Measurements from ENCODE around the gene COQ6.
"Not testable (repeated sequence)": the region's sequence is repeated elsewhere in the genome, so short reads cannot be mapped to it uniquely, and the experiment has no call there.

COQ6 gene

GRCh38 chr14:73988656-73989055 is 38.6 kb downstream of the COQ6 start:
- DNase-seq: not testable (repeated sequence)

DNA sequence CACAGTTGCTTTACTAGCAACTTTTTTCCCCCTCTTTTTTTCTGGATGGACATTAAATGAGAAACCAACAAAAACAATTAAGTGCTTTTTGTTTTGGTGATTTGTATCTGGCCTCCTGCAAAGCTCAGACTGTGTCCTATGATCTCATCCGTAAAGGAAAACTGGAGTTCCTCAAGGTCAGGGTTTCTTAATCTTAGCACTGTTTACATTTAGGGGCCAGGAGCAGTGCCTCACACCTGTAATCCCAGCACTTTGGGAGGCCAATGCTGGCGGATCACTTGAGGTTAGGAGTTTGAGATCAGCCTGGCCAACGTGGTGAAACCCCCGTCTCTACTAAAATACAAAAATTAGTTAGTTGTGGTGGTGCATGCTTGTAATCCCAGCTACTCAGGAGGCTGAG is 41.0 kb downstream of the COQ6 start:
- DNase-seq: no peak

- DNase-seq: not testable (repeated sequence)
Measured at GRCh38 chr14:73994926-73995325, 44.8 kb downstream of the COQ6 start.

GRCh38 chr14:73995977-73996378 is 45.9 kb downstream of the COQ6 start:
- no peak for DNase-seq

DNA sequence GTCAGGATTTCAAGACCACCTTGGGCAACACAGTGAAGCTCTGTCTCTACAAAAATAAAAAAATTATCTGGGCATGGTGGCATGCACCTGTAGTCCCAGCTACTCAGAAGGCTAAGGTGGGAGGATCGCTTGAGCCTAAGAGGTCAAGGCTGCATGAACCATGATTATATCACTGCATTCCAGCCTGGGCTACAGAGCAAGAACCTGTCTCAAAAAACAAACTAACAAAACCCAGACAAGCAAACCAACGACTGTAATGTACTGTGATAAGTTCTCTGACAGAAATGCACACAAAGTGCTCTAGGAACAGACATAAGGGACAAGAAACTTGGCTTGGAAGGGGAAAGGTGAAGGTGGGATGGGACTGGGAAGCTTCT is 46.6 kb downstream of the COQ6 start:
- no peak for DNase-seq

- no peak for DNase-seq
Measured at GRCh38 chr14:73997108-73997943, 47.2 kb downstream of the COQ6 start.

GRCh38 chr14:73997944-73998447 is 47.9 kb downstream of the COQ6 start:
- no peak for DNase-seq

- no peak for DNase-seq
Measured at GRCh38 chr14:73998726-73999125, 48.6 kb downstream of the COQ6 start.

- DNase-seq: not testable (repeated sequence)
Measured at GRCh38 chr14:74005664-74006063, 55.6 kb downstream of the COQ6 start.

GRCh38 chr14:74008843-74009499 is 58.9 kb downstream of the COQ6 start:
- DNase-seq: no peak
